Vagina (tissue), 2 donors: ENCODE measurements around the gene CFAP53.

Experiments used
- POLR2A ChIP-seq, 2 donors: fragments of 450-650 bp; IDR thresholded peaks; one replicate each; pipeline ENCODE4 v1.6.1; 2017; ENCODE audit warnings: antibody characterized with exemption in 2 of 2, mild to moderate bottlenecking in 2 of 2, moderate library complexity in 2 of 2
- POLR2AphosphoS5 ChIP-seq, 2 donors: sonication (generic); formaldehyde crosslinking; IDR thresholded peaks; one replicate each; pipeline ENCODE4 v1.9.0; 2017; ENCODE audit warnings: antibody characterized with exemption in 2 of 2, mild to moderate bottlenecking in 2 of 2, low read depth in 1 of 2; ENCODE audit not compliant: insufficient read depth in 1 of 2
- TF ChIP-seq, protein P1 (sequence below), 3 experiments: fragments of 450-650 bp in 2 of 3; fragments of 200-600 bp in 1 of 3; sonication (generic) in 1 of 3; IDR thresholded peaks; one replicate each; pipeline ENCODE4 v1.5.1; 2017 to 2019; ENCODE audit warnings: antibody characterized with exemption in 3 of 3, mild to moderate bottlenecking in 2 of 3, moderate library complexity in 2 of 3

DNA sequence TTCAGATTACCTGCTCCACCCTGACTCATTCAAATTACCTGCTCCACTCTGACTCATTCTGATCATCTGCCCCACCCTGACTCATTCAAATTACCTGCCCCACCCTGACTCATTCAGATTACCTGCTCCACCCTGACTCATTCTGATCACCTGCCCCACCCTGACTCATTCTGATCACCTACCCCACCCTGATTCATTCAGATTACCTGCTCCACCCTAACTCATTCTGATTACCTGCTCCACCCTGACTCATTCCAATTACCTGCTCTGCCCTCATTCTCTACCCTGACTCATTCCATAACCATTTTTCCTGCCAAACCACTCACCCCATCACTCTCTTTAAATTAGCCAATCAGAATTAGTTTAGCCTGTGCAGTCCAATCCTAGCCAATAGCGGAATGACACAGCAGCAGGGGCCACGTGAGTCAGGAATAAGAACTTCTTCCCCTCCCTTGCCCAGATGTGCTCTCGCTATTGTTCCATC lies 26.2 kb downstream of the CFAP53 start:
- TF ChIP-seq, protein P1, sequence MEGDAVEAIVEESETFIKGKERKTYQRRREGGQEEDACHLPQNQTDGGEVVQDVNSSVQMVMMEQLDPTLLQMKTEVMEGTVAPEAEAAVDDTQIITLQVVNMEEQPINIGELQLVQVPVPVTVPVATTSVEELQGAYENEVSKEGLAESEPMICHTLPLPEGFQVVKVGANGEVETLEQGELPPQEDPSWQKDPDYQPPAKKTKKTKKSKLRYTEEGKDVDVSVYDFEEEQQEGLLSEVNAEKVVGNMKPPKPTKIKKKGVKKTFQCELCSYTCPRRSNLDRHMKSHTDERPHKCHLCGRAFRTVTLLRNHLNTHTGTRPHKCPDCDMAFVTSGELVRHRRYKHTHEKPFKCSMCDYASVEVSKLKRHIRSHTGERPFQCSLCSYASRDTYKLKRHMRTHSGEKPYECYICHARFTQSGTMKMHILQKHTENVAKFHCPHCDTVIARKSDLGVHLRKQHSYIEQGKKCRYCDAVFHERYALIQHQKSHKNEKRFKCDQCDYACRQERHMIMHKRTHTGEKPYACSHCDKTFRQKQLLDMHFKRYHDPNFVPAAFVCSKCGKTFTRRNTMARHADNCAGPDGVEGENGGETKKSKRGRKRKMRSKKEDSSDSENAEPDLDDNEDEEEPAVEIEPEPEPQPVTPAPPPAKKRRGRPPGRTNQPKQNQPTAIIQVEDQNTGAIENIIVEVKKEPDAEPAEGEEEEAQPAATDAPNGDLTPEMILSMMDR (IDR thresholded peaks at IDR 0.05) = no peak
- no peak for TF ChIP-seq POLR2A (IDR thresholded peaks at IDR 0.05)
- no peak for TF ChIP-seq POLR2AphosphoS5 (IDR thresholded peaks at IDR 0.05; ENCODE audit: insufficient read depth in 1 of 2, low read depth in 1 of 2)
